ENCODE results near the gene OSM.

OSM gene

GRCh38 chr22:30266445-30267381, at the start of gene OSM:
Gene OSM, minus strand, starts transcription at chr22:30266851. Its CDS starts 52 bp downstream, at chr22:30266799.
- no peak for DNase-seq

GRCh38 chr22:30315962-30316576, 49.4 kb upstream of the OSM start:
- DNase-seq = no peak

GRCh38 chr22:30314915-30315314, 48.3 kb upstream of the OSM start:
- no peak for DNase-seq

- DNase-seq = no peak
Measured at GRCh38 chr22:30313527-30314363, 47.1 kb upstream of the OSM start.

GRCh38 chr22:30312053-30312452, 45.4 kb upstream of the OSM start:
- DNase-seq = no peak

GRCh38 chr22:30310881-30311771, 44.5 kb upstream of the OSM start:
- DNase-seq = no peak

GRCh38 chr22:30309951-30310741, 43.5 kb upstream of the OSM start:
- DNase-seq = no peak

GRCh38 chr22:30308518-30309230, 42.0 kb upstream of the OSM start:
- no peak for DNase-seq

- DNase-seq = no peak
Measured at GRCh38 chr22:30308093-30308492, 41.4 kb upstream of the OSM start.

GRCh38 chr22:30307041-30307574, 40.5 kb upstream of the OSM start:
- no peak for DNase-seq

GRCh38 chr22:30306627-30307011, 40.0 kb upstream of the OSM start:
- DNase-seq = no peak

GRCh38 chr22:30305906-30306626, 39.4 kb upstream of the OSM start:
- DNase-seq = no peak

- DNase-seq = no peak
Measured at GRCh38 chr22:30305519-30305905, 38.9 kb upstream of the OSM start.

- no peak for DNase-seq
Measured at GRCh38 chr22:30304495-30305244, 38.0 kb upstream of the OSM start.

- DNase-seq = no peak
Measured at GRCh38 chr22:30302810-30303138, 36.1 kb upstream of the OSM start.

GRCh38 chr22:30301995-30302809, 35.6 kb upstream of the OSM start:
- DNase-seq = no peak

GRCh38 chr22:30299322-30299721, 32.7 kb upstream of the OSM start:
- no peak for DNase-seq

GRCh38 chr22:30297991-30298701, 31.5 kb upstream of the OSM start:
- DNase-seq = no peak
